ENCODE results near the gene PLXNA3. TPM values are rescaled to one million over a fixed set of nuclear protein-coding genes. Genes with fewer than 3 reads are reported as not detected.

The PLXNA3 gene
- total and polyA plus RNA-seq, 2 experiments from 2014 or later, result 2.7 to 5.4 TPM

GRCh38 chrX:154466036-154466435 is 8.0 kb downstream of the PLXNA3 start (continued):
- TF ChIP-seq CTCF (conservative IDR thresholded peaks at IDR 0.05; ENCODE audit: low read depth in 2 of 2), result no peak
- TF ChIP-seq ZNF331 (CRISPR knock-in tag; IDR thresholded peaks at IDR 0.05; ENCODE audit: low read depth), result no peak
- no peak for TF ChIP-seq EZH2phosphoT487 (IDR thresholded peaks at IDR 0.05; ENCODE audit: unreplicated experiment)
- no peak for TF ChIP-seq NANOG (IDR thresholded peaks at IDR 0.05; ENCODE audit: borderline replicate concordance)
- no peak for TF ChIP-seq STAT1 (IDR thresholded peaks at IDR 0.05; ENCODE audit: unreplicated experiment)
- no peak for TF ChIP-seq JUNB (IDR thresholded peaks at IDR 0.05; ENCODE audit: unreplicated experiment)
- TF ChIP-seq ETS1 (IDR thresholded peaks at IDR 0.05), result no peak
- TF ChIP-seq ZNF114 (CRISPR knock-in tag; IDR thresholded peaks at IDR 0.05), result no peak
- TF ChIP-seq EZH2 (IDR thresholded peaks at IDR 0.05; ENCODE audit: low read depth, unreplicated experiment), result no peak
- no peak for TF ChIP-seq CREB1 (CRISPR knock-in tag; IDR thresholded peaks at IDR 0.05; ENCODE audit: low read depth)

GRCh38 chrX:154466907-154467306 is 8.8 kb downstream of the PLXNA3 start:
- H3K4me1 Mint-ChIP-seq, result no peaks in the 10 kb centered on the region
- no peaks in the 10 kb centered on the region for H3K4me1 ChIP-seq (ENCODE audit: insufficient read depth)
- H3K4me3 Mint-ChIP-seq, result no peak overlapping the region
- H3K9me2 ChIP-seq (ENCODE audit: insufficient read depth), result no peaks in the 10 kb centered on the region
- peaks cover 2% of the 10 kb centered on the region for H3K27me3 Mint-ChIP-seq (ENCODE audit: insufficient read depth, low read depth, poor library complexity)
- H4K20me1 ChIP-seq (replicated peaks; ENCODE audit: insufficient read depth), result no peaks in the 10 kb centered on the region; the same call in 1 of the 2 replicates
- H3K4me3 ChIP-seq, result no peak overlapping the region
- no peak overlapping the region for H3K27ac ChIP-seq (ENCODE audit: low read depth)
- TF ChIP-seq JUNB (IDR thresholded peaks at IDR 0.05; ENCODE audit: unreplicated experiment) (no peak), ZNF462 (CRISPR knock-in tag; IDR thresholded peaks at IDR 0.05) (no peak), NANOG (IDR thresholded peaks at IDR 0.05; ENCODE audit: borderline replicate concordance) (no peak), EZH2phosphoT487 (IDR thresholded peaks at IDR 0.05; ENCODE audit: unreplicated experiment) (no peak), CTCF (conservative IDR thresholded peaks at IDR 0.05; ENCODE audit: low read depth in 2 of 2) (no peak), CREB1 (CRISPR knock-in tag; IDR thresholded peaks at IDR 0.05; ENCODE audit: low read depth) (no peak)
- no peak for ATAC-seq
- no peaks in the 10 kb centered on the region for H3K9me3 Mint-ChIP-seq
- no peaks in the 10 kb centered on the region for H3K79me2 ChIP-seq (replicated peaks; ENCODE audit: insufficient read depth)
- no peak overlapping the region for H3K4me2 ChIP-seq
- no peaks in the 10 kb centered on the region for H3K27me3 ChIP-seq (ENCODE audit: insufficient read depth)
- H2AFZ ChIP-seq, result no peak overlapping the region
- H3F3A ChIP-seq (replicated peaks; ENCODE audit: low read depth), result no peaks in the 10 kb centered on the region
- no peak overlapping the region for H3K27ac Mint-ChIP-seq
- no peaks in the 10 kb centered on the region for H3K36me3 ChIP-seq (ENCODE audit: insufficient read depth)
- peaks cover 8% of the 10 kb centered on the region for H3K36me3 Mint-ChIP-seq (ENCODE audit: low read depth)
- DNase-seq (ENCODE audit: low spot score), result no peak

Measured in GM23338 (cell line).